IMR-90 (cell line): ENCODE measurements around the gene CCDC136.

Source experiments
- BHLHE40 ChIP-seq: fragments of 150-350 bp; IDR thresholded peaks from 2 replicates; pipeline ENCODE4 v1.6.1; 2016; ENCODE audit warnings: mild to moderate bottlenecking, low read depth, low read length
- CEBPB ChIP-seq: IDR thresholded peaks from 2 replicates; pipeline ENCODE4 v1.6.1; 2012; ENCODE audit warnings: low read depth, low read length, improper control_type of control experiment
- CHD1 ChIP-seq: IDR thresholded peaks from 2 replicates; pipeline ENCODE4 v1.6.1; 2012; ENCODE audit warnings: low read depth, low read length, improper control_type of control experiment
- FOS ChIP-seq: fragments of 150-350 bp; IDR thresholded peaks from 2 replicates; pipeline ENCODE4 v1.6.1; 2016; ENCODE audit warnings: low read depth, low read length
- MAFK ChIP-seq: IDR thresholded peaks from 2 replicates; pipeline ENCODE4 v1.6.1; 2012; ENCODE audit warnings: low read depth, low read length, improper control_type of control experiment
- MAZ ChIP-seq: IDR thresholded peaks from 2 replicates; pipeline ENCODE4 v1.6.1; 2012; ENCODE audit warnings: low read depth, mild to moderate bottlenecking, low read length, improper control_type of control experiment, moderate library complexity, borderline replicate concordance
- NFE2L2 ChIP-seq: fragments of 150-350 bp; IDR thresholded peaks from 2 replicates; pipeline ENCODE4 v1.6.1; 2016; ENCODE audit warnings: low read depth, mild to moderate bottlenecking, low read length
- POLR2A ChIP-seq: IDR thresholded peaks from 2 replicates; pipeline ENCODE4 v1.6.1; 2012; ENCODE audit warnings: mild to moderate bottlenecking, low read depth, low read length
- RAD21 ChIP-seq: IDR thresholded peaks from 2 replicates; pipeline ENCODE4 v1.6.1; 2012; ENCODE audit warnings: low read length, improper control_type of control experiment
- RFX5 ChIP-seq: IDR thresholded peaks from 2 replicates; pipeline ENCODE4 v1.8.0; 2012; ENCODE audit warnings: low read depth, mild to moderate bottlenecking, low read length, moderate library complexity
- SMC3 ChIP-seq: fragments of 150-350 bp; IDR thresholded peaks from 2 replicates; pipeline ENCODE4 v1.6.1; 2016; ENCODE audit warnings: low read depth, mild to moderate bottlenecking, antibody characterized with exemption, low read length, moderate library complexity
- TF ChIP-seq, protein P1 (sequence below): conservative IDR thresholded peaks from 2 replicates; pipeline ENCODE4 v1.5.1; 2012; ENCODE audit warnings: mild to moderate bottlenecking, low read depth, low read length, improper control_type of control experiment
- TF ChIP-seq, protein P2 (sequence below): fragments of 150-350 bp; IDR thresholded peaks from 2 replicates; pipeline ENCODE4 v1.6.1; 2017; ENCODE audit warnings: mild to moderate bottlenecking, antibody characterized with exemption, low read length, low read depth

DNA sequence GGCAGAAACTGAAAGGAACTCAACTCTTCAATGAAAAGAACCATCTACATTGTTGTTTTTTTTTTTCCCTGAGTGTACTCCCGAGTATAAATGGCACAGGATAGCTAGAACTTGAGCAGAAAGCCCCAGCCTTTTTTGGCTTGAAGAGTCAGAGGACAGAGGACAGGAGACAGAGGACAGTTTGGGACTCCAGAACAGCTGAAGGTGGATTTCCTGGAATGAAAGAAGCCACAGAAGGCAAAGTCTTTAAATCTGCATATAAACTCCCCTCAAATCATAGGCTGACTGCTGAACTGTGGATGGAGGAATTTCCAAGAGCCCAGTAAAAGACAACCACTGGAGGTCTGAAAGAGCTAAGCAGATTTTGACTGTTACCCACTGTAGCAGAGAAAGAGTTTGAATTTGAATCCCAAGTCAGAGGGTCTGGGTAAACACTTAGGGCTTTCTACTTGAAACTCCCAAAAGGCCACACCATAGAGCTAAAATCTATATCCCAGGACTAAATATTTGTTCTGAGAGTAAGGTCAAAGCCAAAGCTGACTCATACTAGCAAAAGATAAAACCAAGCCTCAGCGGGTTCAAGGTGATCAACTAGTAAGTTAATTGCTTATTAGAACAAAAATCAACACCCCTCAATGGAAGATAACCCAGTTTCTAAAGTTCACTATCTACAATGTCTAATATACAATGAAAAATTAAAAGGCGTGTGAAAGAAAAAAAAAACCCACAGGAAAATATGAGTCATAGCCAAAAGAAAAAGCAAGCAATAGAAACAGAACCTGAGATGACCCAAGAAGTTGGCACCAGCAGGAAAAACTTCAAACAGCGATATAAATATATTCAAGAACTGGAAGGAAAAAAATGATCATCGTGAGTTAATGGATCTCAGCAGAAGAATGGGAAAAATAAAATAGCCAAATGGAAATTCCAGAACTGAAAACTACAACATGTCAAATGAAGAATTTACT is 14.3 kb upstream of the CCDC136 start:
- TF ChIP-seq MAZ (no peak), POLR2A (no peak), SMC3 (no peak), RAD21 (no peak), CEBPB (no peak), BHLHE40 (no peak), MAFK (no peak), CHD1 (no peak), NFE2L2 (no peak), FOS (peak; percentile 41; the same call in 1 of the 2 replicates), RFX5 (no peak)
- TF ChIP-seq, protein P1, sequence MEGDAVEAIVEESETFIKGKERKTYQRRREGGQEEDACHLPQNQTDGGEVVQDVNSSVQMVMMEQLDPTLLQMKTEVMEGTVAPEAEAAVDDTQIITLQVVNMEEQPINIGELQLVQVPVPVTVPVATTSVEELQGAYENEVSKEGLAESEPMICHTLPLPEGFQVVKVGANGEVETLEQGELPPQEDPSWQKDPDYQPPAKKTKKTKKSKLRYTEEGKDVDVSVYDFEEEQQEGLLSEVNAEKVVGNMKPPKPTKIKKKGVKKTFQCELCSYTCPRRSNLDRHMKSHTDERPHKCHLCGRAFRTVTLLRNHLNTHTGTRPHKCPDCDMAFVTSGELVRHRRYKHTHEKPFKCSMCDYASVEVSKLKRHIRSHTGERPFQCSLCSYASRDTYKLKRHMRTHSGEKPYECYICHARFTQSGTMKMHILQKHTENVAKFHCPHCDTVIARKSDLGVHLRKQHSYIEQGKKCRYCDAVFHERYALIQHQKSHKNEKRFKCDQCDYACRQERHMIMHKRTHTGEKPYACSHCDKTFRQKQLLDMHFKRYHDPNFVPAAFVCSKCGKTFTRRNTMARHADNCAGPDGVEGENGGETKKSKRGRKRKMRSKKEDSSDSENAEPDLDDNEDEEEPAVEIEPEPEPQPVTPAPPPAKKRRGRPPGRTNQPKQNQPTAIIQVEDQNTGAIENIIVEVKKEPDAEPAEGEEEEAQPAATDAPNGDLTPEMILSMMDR = no peak
- TF ChIP-seq, protein P2, sequence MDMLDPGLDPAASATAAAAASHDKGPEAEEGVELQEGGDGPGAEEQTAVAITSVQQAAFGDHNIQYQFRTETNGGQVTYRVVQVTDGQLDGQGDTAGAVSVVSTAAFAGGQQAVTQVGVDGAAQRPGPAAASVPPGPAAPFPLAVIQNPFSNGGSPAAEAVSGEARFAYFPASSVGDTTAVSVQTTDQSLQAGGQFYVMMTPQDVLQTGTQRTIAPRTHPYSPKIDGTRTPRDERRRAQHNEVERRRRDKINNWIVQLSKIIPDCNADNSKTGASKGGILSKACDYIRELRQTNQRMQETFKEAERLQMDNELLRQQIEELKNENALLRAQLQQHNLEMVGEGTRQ = no peak
